Measurements from ENCODE around the gene JAM2.
"Not testable (repeated sequence)": the region's sequence is repeated elsewhere in the genome, so short reads cannot be mapped to it uniquely, and the experiment has no call there.

The JAM2 gene

GRCh38 chr21:25647647-25648046, 8.6 kb downstream of the JAM2 start:
- no peak for DNase-seq

GRCh38 chr21:25649146-25649545, 10.1 kb downstream of the JAM2 start:
- no peak for DNase-seq

GRCh38 chr21:25656412-25656811, 17.4 kb downstream of the JAM2 start:
- DNase-seq = no peak

GRCh38 chr21:25657140-25657539, 18.1 kb downstream of the JAM2 start:
- no peak for DNase-seq

GRCh38 chr21:25658427-25659035, 19.5 kb downstream of the JAM2 start:
- DNase-seq = no peak

GRCh38 chr21:25660233-25660632, 21.2 kb downstream of the JAM2 start:
- no peak for DNase-seq

- no peak for DNase-seq
Observed at GRCh38 chr21:25664491-25664931, 25.5 kb downstream of the JAM2 start.

GRCh38 chr21:25670726-25671125, 31.7 kb downstream of the JAM2 start:
- DNase-seq = no peak

GRCh38 chr21:25676451-25676850, 37.4 kb downstream of the JAM2 start:
- DNase-seq = no peak

GRCh38 chr21:25682382-25682781, 43.3 kb downstream of the JAM2 start:
- DNase-seq = no peak

- DNase-seq = no peak
Observed at GRCh38 chr21:25687787-25688186, 48.7 kb downstream of the JAM2 start.

- no peak for DNase-seq
Observed at GRCh38 chr21:25688275-25689155, 49.5 kb downstream of the JAM2 start.

GRCh38 chr21:25689226-25689625, 50.2 kb downstream of the JAM2 start:
- DNase-seq = no peak

GRCh38 chr21:25691976-25692375, 52.9 kb downstream of the JAM2 start:
- no peak for DNase-seq

- DNase-seq = not testable (repeated sequence)
Observed at GRCh38 chr21:25695461-25695860, 56.4 kb downstream of the JAM2 start.

- DNase-seq = no peak
Observed at GRCh38 chr21:25700741-25701140, 61.7 kb downstream of the JAM2 start.

GRCh38 chr21:25701529-25701928, 62.5 kb downstream of the JAM2 start:
- DNase-seq = no peak

GRCh38 chr21:25708467-25709065, 69.5 kb downstream of the JAM2 start:
- peak; percentile 42 for DNase-seq

GRCh38 chr21:25709684-25710265, 70.7 kb downstream of the JAM2 start:
- DNase-seq = no peak

- DNase-seq = no peak
Observed at GRCh38 chr21:25710550-25710949, 71.5 kb downstream of the JAM2 start.

GRCh38 chr21:25714066-25714465, 75.0 kb downstream of the JAM2 start:
- DNase-seq = not testable (repeated sequence)

- no peak for DNase-seq
Observed at GRCh38 chr21:25717491-25718147, 78.6 kb downstream of the JAM2 start.

- no peak for DNase-seq
Observed at GRCh38 chr21:25721987-25722386, 82.9 kb downstream of the JAM2 start.

Measured in retina (tissue), 1 donor.